Heart right ventricle (tissue), 16 donors: ENCODE results near the gene HMGB1. TPM values are rescaled to one million over a fixed set of nuclear protein-coding genes. Genes with fewer than 3 reads are reported as not detected.
A peak's percentile ranks its signal among the peaks of the same experiment; 100 is the strongest.

Experiments used
- ATAC-seq, 8 donors: fragments of 200-7000 bp; cut with Tn5 transposase; one replicate each; pipeline ENCODE4 v1.9.1; 2020; ENCODE audit warnings: mild to moderate bottlenecking in 8 of 8, moderate library complexity in 8 of 8, moderate number of reproducible peaks in 1 of 8
- DNase-seq, 2 donors: peaks; one replicate each; pipeline ENCODE4 v3.0.0-alpha.2; 2020
- H3K27ac ChIP-seq, 10 donors: fragments of 200-600 bp; sonication (generic) in 2 of 10; one replicate each; pipeline versions ENCODE4 v1.5.0 to v1.8.0; 2020 to 2022; ENCODE audit warnings: mild to moderate bottlenecking in 3 of 10
- H3K27me3 ChIP-seq, 7 donors: fragments of 200-600 bp; one replicate each; pipeline ENCODE4 v1.8.0; 2021 to 2022; ENCODE audit warnings: mild to moderate bottlenecking in 2 of 7
- H3K36me3 ChIP-seq, 9 donors: fragments of 200-600 bp; sonication (generic) in 1 of 9; one replicate each; pipeline versions ENCODE4 v1.5.0 to v1.8.0; 2020 to 2022; ENCODE audit warnings: mild to moderate bottlenecking in 2 of 9
- H3K4me1 ChIP-seq, 9 donors: fragments of 200-600 bp; sonication (generic) in 1 of 9; one replicate each; pipeline versions ENCODE4 v1.5.0 to v1.8.0; 2020 to 2022; ENCODE audit warnings: mild to moderate bottlenecking in 4 of 9
- H3K4me3 ChIP-seq, 10 donors: fragments of 200-600 bp; sonication (generic) in 2 of 10; one replicate each; pipeline versions ENCODE4 v1.5.0 to v1.8.0; 2020 to 2022; ENCODE audit warnings: mild to moderate bottlenecking in 7 of 10, moderate library complexity in 2 of 10
- H3K9me3 ChIP-seq, 11 donors: fragments of 200-600 bp in 10 of 11; sonication (generic) in 2 of 11; one replicate each; pipeline versions ENCODE4 v1.5.0 to v1.8.0; 2013 to 2022; ENCODE audit warnings: mild to moderate bottlenecking in 2 of 11, control low read depth in 1 of 11, moderate library complexity in 1 of 11
- WGBS, 2 donors: extraction: QIAGEN DNeasy Blood & Tissue Kit; methylation state at CpG; one replicate each; pipeline ENCODE4 v1.1.7; 2013; ENCODE audit warnings: inconsistent platforms in 1 of 2; 5-methylcytosine and 5-hydroxymethylcytosine counted together
- intact Hi-C, 10 donors: fragments of 100-400 bp; cut with DNase I; formaldehyde crosslinking; loops; one replicate each; pipeline versions ENCODE4 v1.11.1 to v1.14.2; 2022
- polyA plus RNA-seq, 2 donors: library from polyadenylated mRNA; stranded (reverse); fragments of 200-250 nt; gene quantifications; one replicate each; pipeline ENCODE4 v1.2.3, GENCODE V29; 2013
- total RNA-seq, 10 donors: library from RNA; stranded (reverse); fragmentation: NEBNext Ultra II Directional in 3 of 10; extraction: Animal tissue kit (Norgen Biotek cat#: 25700) in 3 of 10; gene quantifications; one replicate each; pipeline versions ENCODE4 v1.2.1 to v1.2.4, GENCODE V29; 2021 to 2023
- TF ChIP-seq, protein P1 (sequence below), 9 donors: fragments of 200-600 bp; sonication (generic) in 2 of 9; IDR thresholded peaks; one replicate each; pipeline versions ENCODE4 v1.5.0 to v1.8.0; 2021 to 2022; ENCODE audit warnings: antibody characterized with exemption in 9 of 9, mild to moderate bottlenecking in 5 of 9, moderate library complexity in 1 of 9
- donor health status: Arrhythmogenic right ventricular cardiomyopathy.
- donor health status: ischemic (EF 13 %, LVEDD 7.1; RV severe dilation, severe dysfunction).
- donor health status: healthy with polysubstance abuse.
- donor health status: DM: no; HTN: yes; CAD: no.
- donor health status: DM: no; HTN: no; CAD: no.
- donor health status: ischemic (EF 25% LVEDD 6.9; RV normal size, moderate dysfunction).
- donor health status: ischemic (EF 25% LVEDD 5.7; RV mildly dilated, moderate dysfunction).
- donor health status: healthy.
- donor health status: DM: yes; HTN: yes; CAD: no.
- donor health status: Ischemic cardiomyopathy.
- donor health status: ischemic (EF 35%, LVEDD 5.7; RV mildly dilated, moderate dysfunction).
- donor health status: nonischemic (EF 11% LVEDD 7.7; RV severe dilation, severe dysfunction).
- donor health status: DM: yes; HTN: yes; CAD: no.
- donor health status: PGD.
- donor health status: ischemic (EF 29% LVEDD 5.4; RV normal size, mild dysfunction).
- donor health status: nonischemic (EF 23%, LVEDD 6.1; RV moderate dilation, normal function).

The HMGB1 gene
- total and polyA plus RNA-seq, 12 donors = 142 to 294 (median 164) TPM

GRCh38 chr13:30479154-30479882 is 13.6 kb upstream of the HMGB1 start:
- ATAC-seq (no peak), DNase-seq (no peak)
- WGBS, 2 donors = 80 to 86% methylated on average over 5 of the region's 5 CpGs
- no peak overlapping the region for H3K27ac ChIP-seq
- no peaks in the 10 kb centered on the region for H3K9me3 ChIP-seq
- TF ChIP-seq, protein P1, sequence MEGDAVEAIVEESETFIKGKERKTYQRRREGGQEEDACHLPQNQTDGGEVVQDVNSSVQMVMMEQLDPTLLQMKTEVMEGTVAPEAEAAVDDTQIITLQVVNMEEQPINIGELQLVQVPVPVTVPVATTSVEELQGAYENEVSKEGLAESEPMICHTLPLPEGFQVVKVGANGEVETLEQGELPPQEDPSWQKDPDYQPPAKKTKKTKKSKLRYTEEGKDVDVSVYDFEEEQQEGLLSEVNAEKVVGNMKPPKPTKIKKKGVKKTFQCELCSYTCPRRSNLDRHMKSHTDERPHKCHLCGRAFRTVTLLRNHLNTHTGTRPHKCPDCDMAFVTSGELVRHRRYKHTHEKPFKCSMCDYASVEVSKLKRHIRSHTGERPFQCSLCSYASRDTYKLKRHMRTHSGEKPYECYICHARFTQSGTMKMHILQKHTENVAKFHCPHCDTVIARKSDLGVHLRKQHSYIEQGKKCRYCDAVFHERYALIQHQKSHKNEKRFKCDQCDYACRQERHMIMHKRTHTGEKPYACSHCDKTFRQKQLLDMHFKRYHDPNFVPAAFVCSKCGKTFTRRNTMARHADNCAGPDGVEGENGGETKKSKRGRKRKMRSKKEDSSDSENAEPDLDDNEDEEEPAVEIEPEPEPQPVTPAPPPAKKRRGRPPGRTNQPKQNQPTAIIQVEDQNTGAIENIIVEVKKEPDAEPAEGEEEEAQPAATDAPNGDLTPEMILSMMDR (IDR thresholded peaks at IDR 0.05) = no peak
- intact Hi-C loops = loop anchor here in 2 of 10 donors (10.0 kb wide), 1 partner anchor 85 kb away; no protein-coding TSS in a partner anchor
- H3K27me3 ChIP-seq = no peaks in the 10 kb centered on the region
- no peaks in the 10 kb centered on the region for H3K36me3 ChIP-seq
- H3K4me3 ChIP-seq = no peak overlapping the region
- H3K4me1 ChIP-seq = no peaks in the 10 kb centered on the region

DNA sequence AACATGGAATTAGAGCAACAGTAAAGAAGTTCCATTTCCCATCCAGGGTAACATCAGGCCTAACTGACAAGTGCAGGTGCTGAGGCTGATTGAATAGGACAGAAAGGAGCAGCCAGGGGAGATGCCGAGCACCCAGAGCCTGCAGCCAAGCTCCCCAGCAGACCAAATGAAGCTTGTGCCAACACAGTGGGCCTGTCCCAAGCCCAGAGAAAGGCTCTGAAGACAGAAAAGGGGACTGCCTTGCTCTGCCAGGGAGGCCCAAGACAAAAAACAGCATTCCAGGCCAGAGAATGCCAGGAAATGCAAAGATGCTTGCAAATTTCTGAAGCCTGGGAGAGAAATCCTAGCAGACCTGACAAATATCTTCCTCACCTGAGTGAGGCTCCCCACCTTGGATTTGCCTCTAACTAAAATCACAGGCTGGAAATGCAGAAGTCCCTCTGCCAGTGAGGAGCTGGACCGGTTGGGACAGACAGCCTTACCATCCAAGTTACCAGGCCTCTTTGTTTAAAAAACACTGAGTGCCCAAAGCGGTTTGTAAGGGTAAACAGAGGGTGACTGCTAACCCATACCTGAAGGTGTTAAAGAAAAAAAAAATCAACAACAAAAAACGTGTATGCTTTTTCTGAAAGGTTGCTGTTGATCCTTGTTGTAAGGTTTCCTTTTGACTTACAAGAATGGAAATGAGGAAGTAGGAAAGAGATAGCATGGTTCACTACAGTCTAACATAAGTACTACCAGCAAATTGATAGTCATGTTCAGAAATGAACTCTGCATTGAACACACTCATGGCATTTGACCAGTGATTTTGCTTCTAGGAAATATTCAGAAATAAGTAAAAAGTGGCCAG is 11.8 kb upstream of the HMGB1 start:
- no peak for DNase-seq
- TF ChIP-seq, protein P1 (IDR thresholded peaks at IDR 0.05) = no peak
- H3K4me1 ChIP-seq = no peaks in the 10 kb centered on the region
- no peak overlapping the region for H3K4me3 ChIP-seq
- H3K27me3 ChIP-seq = no peaks in the 10 kb centered on the region
- H3K27ac ChIP-seq = no peak overlapping the region
- 79 to 84% methylated on average over 4 of the region's 4 CpGs for WGBS, 2 donors
- no peaks in the 10 kb centered on the region for H3K9me3 ChIP-seq
- intact Hi-C loops = loop anchor here in 2 of 10 donors (10.0 kb wide), 1 partner anchor 87 kb away; no protein-coding TSS in a partner anchor
- no peaks in the 10 kb centered on the region for H3K36me3 ChIP-seq
- ATAC-seq = no peak

GRCh38 chr13:30473675-30474074 is 7.9 kb upstream of the HMGB1 start:
- intact Hi-C loops = loop anchor here in 2 of 10 donors (10.0 kb wide), 1 partner anchor 91 kb away; no protein-coding TSS in a partner anchor
- no peaks in the 10 kb centered on the region for H3K27me3 ChIP-seq
- no peaks in the 10 kb centered on the region for H3K36me3 ChIP-seq
- 93 to 97% methylated on average over 1 of the region's 1 CpG for WGBS, 2 donors
- TF ChIP-seq, protein P1 (IDR thresholded peaks at IDR 0.05) = no peak
- DNase-seq = no peak
- H3K4me1 ChIP-seq = no peaks in the 10 kb centered on the region
- no peak overlapping the region for H3K27ac ChIP-seq
- ATAC-seq = no peak
- no peaks in the 10 kb centered on the region for H3K9me3 ChIP-seq
- no peak overlapping the region for H3K4me3 ChIP-seq

GRCh38 chr13:30466841-30467252 is 1.1 kb upstream of the HMGB1 start:
- Histone ChIP-seq H3K27ac (no peak overlapping the region), H3K4me1 (peaks cover 9 to 36% (median 29%) of the 10 kb centered on the region in 9 donors), H3K36me3 (peaks cover 0 to 15% (median 4%) of the 10 kb centered on the region in 9 donors), H3K27me3 (no peaks in the 10 kb centered on the region), H3K4me3 (peak overlapping the region in 1 of 10 donors; percentile 90), H3K9me3 (no peaks in the 10 kb centered on the region)
- TF ChIP-seq, protein P1 (IDR thresholded peaks at IDR 0.05) = no peak
- WGBS, 2 donors = 36 to 47% methylated on average over 4 of the region's 4 CpGs
- ATAC-seq (no peak), DNase-seq (no peak)
- intact Hi-C loops = loop anchor here in 9 of 10 donors (2.0 to 10.0 kb wide), 10 partner anchors 60 to 398 kb away; no protein-coding TSS in a partner anchor
